GM20000 (cell line): ENCODE measurements around the gene POU3F1.
A peak's percentile ranks its signal among the peaks of the same experiment; 100 is the strongest.

ENCODE experiments used
- DNase-seq: peaks from one replicate; pipeline ENCODE4 v3.0.0; 2012; ENCODE audit warnings: low spot score
- TF ChIP-seq, protein P1 (sequence below): IDR thresholded peaks from 2 replicates; pipeline ENCODE4 v1.5.1; 2012; ENCODE audit warnings: mild to moderate bottlenecking, control low read depth; ENCODE audit errors: extremely low read depth, missing control alignments

Gene POU3F1

DNA sequence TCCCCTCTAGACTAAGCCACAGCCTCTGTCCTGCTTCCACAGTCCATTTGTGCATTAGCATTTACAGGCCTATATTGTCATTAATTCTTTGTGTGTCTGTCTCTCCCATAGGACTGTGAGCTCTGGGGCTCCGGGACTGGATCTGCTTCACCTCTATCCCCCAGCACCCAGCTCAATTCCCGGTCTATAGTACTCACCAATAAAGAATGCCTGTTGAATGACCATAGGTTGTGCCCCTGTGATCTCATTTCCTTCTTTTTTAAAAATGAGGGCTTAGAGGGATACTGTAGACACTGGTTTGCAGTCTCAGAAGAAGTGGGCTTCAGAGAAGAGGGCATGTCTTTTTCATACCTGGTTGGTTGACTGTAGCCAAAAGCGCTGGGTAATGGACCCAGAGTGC lies 8.8 kb upstream of the POU3F1 start:
- TF ChIP-seq, protein P1, sequence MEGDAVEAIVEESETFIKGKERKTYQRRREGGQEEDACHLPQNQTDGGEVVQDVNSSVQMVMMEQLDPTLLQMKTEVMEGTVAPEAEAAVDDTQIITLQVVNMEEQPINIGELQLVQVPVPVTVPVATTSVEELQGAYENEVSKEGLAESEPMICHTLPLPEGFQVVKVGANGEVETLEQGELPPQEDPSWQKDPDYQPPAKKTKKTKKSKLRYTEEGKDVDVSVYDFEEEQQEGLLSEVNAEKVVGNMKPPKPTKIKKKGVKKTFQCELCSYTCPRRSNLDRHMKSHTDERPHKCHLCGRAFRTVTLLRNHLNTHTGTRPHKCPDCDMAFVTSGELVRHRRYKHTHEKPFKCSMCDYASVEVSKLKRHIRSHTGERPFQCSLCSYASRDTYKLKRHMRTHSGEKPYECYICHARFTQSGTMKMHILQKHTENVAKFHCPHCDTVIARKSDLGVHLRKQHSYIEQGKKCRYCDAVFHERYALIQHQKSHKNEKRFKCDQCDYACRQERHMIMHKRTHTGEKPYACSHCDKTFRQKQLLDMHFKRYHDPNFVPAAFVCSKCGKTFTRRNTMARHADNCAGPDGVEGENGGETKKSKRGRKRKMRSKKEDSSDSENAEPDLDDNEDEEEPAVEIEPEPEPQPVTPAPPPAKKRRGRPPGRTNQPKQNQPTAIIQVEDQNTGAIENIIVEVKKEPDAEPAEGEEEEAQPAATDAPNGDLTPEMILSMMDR, result no peak
- no peak for DNase-seq

DNA sequence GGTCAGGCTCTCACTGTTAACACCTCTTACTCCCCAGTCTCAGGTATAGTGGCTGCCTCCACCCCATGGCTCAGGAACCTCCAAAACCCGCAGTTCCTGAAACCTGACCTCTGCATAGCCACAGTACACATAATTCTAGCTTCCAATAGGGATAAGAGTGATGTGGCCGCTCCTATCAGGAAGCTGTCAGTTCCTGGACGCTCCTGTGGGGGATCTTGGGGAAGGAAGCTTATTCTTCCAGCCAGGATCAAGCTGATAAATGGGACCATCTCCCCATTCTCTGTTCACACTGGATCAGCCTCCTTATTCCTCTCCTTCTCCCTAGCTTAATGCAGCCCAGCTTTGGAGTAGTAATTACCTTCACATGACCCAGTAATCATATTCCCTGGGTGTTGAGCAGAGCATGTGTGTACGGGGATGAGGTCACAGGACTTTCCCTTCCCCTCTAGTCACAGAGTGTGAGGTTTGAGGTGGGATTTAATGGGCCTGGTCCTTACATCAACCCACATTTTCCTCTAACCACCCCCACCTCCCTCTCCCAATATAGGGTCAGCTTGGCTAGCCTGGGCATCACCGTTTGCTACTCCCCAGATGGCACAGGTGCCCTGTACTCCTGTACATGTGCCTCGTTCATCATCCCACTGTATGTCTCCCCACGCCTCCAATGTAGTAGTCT lies 7.0 kb upstream of the POU3F1 start:
- DNase-seq, result no peak
- TF ChIP-seq, protein P1, result no peak

DNA sequence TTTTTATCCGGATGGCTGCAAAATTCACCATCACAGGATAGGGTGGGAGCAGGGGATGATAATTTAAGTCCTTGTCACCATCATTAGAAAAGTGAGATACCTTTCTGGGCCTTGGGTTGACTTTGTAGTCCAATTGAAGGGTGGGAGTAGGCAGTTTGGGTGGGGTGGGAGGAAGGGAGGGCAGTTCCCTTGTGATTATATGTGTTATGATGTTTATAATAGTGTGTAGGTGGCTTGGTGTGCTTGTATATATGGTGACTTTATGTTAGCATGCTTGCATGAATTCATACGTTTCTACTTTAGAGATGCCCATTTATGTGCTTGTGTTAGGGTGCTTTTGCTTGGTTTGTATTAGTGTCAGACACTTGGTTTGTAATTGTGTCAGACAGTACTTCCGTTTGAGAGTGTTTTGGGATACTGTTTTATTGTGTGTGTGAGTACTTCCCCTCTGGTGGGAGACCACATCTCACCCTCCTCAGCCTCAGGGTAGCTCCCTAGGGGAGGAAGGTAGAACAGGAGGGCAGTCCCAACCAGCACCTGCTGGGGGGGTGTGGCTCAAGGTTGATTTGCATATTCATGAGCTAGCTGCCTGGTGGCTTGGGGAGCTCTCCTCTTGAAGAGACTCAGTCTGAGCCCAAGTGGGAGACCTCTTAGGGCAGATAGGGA lies 6.3 kb upstream of the POU3F1 start:
- peak; percentile 60 for DNase-seq
- TF ChIP-seq, protein P1, result no peak

DNA sequence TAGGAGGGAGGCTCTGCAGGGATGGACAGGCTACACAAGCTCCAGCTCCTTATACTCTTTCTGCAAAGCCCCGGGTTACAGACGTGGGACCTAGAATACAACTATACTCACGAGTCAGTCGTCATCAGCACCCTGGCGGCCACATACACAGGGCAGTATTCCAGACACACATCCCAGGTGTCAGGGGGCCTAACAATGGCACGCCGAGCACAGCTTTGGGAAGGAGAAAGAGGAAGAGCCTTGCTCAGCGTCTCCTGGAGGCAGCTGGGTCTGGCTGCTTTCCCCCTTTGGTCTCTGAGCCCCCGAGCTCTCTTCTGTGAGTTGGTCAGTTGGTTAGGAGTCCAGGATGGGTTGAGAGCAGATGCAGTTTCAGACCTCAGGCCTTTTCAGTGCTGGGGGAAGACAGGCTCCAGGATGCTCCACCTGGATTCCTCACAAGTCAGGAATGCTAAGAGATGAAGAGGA lies 4.5 kb upstream of the POU3F1 start:
- TF ChIP-seq, protein P1, result no peak
- DNase-seq, result no peak

DNA sequence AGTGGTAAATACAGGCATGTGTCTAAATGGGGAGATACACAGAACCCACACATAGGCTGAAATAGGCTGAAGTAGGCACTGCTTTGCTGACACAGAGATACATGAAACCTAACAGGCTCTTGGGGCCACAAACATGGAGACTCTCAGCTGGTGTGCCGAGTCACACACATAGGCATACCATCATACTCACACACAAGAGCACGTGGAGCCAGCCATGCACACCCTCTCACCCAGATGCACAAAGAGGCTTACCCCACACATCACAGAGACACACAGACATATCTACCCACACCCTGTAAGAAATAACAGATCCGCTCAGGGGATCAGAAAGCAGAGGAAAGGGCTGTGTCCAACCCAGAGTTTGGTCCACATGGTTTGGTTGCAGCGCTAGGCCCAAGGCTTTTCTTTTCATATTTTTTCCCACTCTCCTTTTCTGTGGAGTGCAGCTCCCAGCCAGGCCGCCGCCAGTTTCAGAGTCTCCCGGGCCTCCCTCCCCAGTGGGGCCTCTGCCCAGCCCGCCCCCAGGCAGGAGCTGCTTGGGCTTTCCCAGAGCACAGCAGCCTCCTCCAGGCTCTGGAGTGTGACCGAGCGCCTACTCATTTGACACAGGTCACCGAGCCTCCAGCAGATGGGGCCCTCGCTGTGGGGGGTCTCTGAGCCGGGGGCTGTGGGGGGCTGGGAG lies 3.9 kb upstream of the POU3F1 start:
- no peak for DNase-seq
- TF ChIP-seq, protein P1, result no peak

DNA sequence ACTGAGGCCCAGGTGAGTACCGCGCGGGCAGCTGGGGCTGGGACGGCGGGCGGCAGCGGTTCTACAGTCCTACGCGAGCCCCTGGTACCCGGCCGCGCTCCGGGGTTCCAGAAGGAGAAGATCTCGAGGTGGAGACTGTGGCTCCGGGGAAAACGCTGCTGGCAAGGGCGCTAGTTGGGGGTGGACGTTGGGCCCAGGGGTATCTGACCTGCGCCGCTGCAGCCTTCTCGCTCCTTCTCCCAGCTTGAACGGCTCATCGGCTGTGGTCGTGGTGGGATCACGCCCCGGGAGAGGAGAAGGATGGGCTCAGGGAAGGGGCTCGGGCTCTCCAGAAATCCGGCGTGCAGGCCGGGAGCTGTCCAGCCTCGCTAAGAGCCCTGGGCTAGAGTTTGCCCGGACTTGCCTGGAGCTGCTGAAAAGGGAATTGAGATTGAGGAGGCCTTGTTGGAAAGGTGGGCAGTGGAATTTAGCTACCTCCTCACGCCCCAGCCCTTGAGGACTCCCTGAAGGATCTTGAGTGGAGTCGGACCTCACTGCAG lies 1.1 kb upstream of the POU3F1 start:
- no peak for DNase-seq
- TF ChIP-seq, protein P1, result no peak
